Testis (tissue), 3 donors: Measurements from ENCODE around the gene GID8. TPM values are rescaled to one million over a fixed set of nuclear protein-coding genes. Genes with fewer than 3 reads are reported as not detected.

ENCODE experiments used
- DNase-seq: peaks from one replicate; pipeline ENCODE4 v3.0.0-alpha.2; 2019
- H3K27ac ChIP-seq, 2 donors: fragments of 200-600 bp; sonication (generic); one replicate each; pipeline ENCODE4 v1.5.1; 2019
- H3K27me3 ChIP-seq: fragments of 200-600 bp; sonication (generic); one replicate; pipeline ENCODE4 v1.5.1; 2019
- H3K36me3 ChIP-seq: fragments of 200-600 bp; sonication (generic); one replicate; pipeline ENCODE4 v1.5.1; 2017; ENCODE audit warnings: low read depth; ENCODE audit errors: missing control alignments
- H3K4me1 ChIP-seq: fragments of 200-600 bp; sonication (generic); one replicate; pipeline ENCODE4 v1.5.1; 2019
- H3K4me3 ChIP-seq, 2 donors: fragments of 200-600 bp; sonication (generic); one replicate each; pipeline ENCODE4 v1.5.1; 2017 to 2019
- H3K9me3 ChIP-seq: fragments of 200-600 bp; sonication (generic); one replicate; pipeline ENCODE4 v1.5.1; 2017
- CTCF ChIP-seq, 3 experiments: fragments of 450-650 bp in 2 of 3; fragments of 200-600 bp in 1 of 3; sonication (generic) in 1 of 3; IDR thresholded peaks; one replicate each; pipeline ENCODE4 v1.5.1; 2016 to 2019; ENCODE audit warnings: antibody characterized with exemption in 3 of 3, mild to moderate bottlenecking in 2 of 3, moderate library complexity in 1 of 3
- POLR2A ChIP-seq: fragments of 450-650 bp; IDR thresholded peaks from one replicate; pipeline ENCODE4 v1.6.1; 2017; ENCODE audit warnings: antibody characterized with exemption, mild to moderate bottlenecking, moderate library complexity
- WGBS, 2 donors: methylation state at CpG; one replicate each; pipeline ENCODE4 v1.1.5; 2018; 5-methylcytosine and 5-hydroxymethylcytosine counted together
- intact Hi-C: fragments of 100-400 bp; cut with DNase I; formaldehyde crosslinking; loops from one replicate; pipeline ENCODE4 v1.15.1; 2023; ENCODE audit warnings: low total_unique reads
- polyA plus RNA-seq: library from polyadenylated mRNA; stranded (reverse); fragments of 350-450 nt; fragmentation: Illumina TruSeq; extraction: RNeasy Lipid Tissue Mini Kit (QIAGEN cat#74804); gene quantifications from one replicate; pipeline ENCODE4 v1.2.3, GENCODE V29; 2014; ENCODE audit warnings: low read depth, low replicate concordance; ENCODE audit not compliant: insufficient read depth
- total RNA-seq, 2 donors: library from RNA; depleted of rRNA; stranded (reverse); fragments of >200 nt; gene quantifications; one replicate each; pipeline ENCODE4 v1.2.3, GENCODE V29; 2016

GID8 gene
- total and polyA plus RNA-seq, 3 donors from 2014 or later = 27.3 to 42.6 (median 41.9) TPM

DNA sequence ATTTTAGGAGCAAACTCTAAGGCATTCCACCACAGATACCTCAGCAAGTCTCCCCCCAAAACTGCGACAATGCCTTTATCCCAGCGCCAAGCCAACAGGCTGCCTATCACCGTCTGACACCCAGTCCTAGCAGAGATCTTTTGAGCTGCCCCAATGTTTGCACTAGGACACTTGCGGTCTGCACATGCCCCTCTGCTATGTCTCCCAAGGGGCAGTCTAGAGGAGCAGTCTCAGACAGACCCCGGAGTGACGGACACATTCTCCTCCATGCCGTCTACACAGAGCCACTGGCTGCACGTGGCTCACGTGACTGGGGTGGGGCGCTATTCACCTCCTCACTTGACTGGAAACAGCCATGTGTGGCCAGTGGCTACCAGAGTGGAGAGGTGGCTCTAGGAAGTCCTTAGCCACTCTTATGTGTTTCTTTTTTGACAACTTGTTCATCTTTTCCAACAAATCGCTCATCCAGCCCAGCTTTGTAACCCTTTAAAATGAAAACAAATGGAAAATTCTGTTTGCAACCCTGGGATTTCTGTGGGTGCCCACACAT, 27.7 kb upstream of the GID8 start:
- intact Hi-C loops = no loop called here
- H3K9me3 ChIP-seq = no peaks in the 10 kb centered on the region
- H3K4me1 ChIP-seq = peaks cover 9% of the 10 kb centered on the region
- no peaks in the 10 kb centered on the region for H3K36me3 ChIP-seq
- H3K27ac ChIP-seq = no peak overlapping the region
- 91 to 95% methylated on average over 5 to 11 of the region's 11 CpGs for WGBS, 2 donors
- no peak for TF ChIP-seq CTCF (IDR thresholded peaks at IDR 0.05)
- TF ChIP-seq POLR2A = no peak
- H3K27me3 ChIP-seq = no peaks in the 10 kb centered on the region
- no peak overlapping the region for H3K4me3 ChIP-seq
- DNase-seq = no peak

GRCh38 chr20:62910777-62911497, 27.0 kb upstream of the GID8 start:
- no peaks in the 10 kb centered on the region for H3K9me3 ChIP-seq
- no peak for DNase-seq
- no peaks in the 10 kb centered on the region for H3K36me3 ChIP-seq
- intact Hi-C loops = no loop called here
- TF ChIP-seq POLR2A = no peak
- TF ChIP-seq CTCF (IDR thresholded peaks at IDR 0.05) = no peak
- no peak overlapping the region for H3K27ac ChIP-seq
- H3K4me3 ChIP-seq = no peak overlapping the region
- no peaks in the 10 kb centered on the region for H3K27me3 ChIP-seq
- 92 to 94% methylated on average over 20 to 45 of the region's 45 CpGs for WGBS, 2 donors
- peaks cover 9% of the 10 kb centered on the region for H3K4me1 ChIP-seq

DNA sequence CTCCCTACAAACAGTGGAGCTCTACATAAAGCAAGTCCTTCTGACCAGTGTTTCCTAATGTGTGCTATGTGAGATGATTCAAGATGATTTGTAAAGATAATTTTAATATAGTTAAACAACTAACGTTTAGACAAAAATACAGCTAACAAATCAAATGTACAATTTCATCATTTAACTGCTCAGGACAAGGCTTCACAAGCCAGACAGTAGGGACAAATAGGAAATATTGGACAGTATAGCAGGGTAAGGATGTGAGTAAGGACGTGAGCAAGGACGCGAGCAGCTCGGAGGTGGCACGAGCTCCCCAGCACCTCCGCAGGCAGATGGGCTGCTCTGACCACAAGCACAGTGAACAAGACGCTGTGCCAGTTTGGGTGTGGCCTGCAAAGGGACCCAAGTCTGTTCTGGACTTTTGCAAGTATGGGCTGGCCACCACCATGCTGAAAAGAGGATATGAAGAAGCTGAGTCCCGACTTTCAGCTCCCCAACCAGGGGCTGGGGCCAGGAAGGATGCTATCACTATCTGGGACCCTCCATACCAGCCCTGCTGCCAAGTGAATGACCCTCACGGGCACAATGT, 26.2 kb upstream of the GID8 start:
- Histone ChIP-seq H3K27me3 (no peaks in the 10 kb centered on the region), H3K9me3 (no peaks in the 10 kb centered on the region), H3K4me1 (peaks cover 14% of the 10 kb centered on the region), H3K4me3 (no peak overlapping the region), H3K27ac (no peak overlapping the region), H3K36me3 (no peaks in the 10 kb centered on the region)
- 83 to 87% methylated on average over 10 of the region's 10 CpGs for WGBS, 2 donors
- no peak for DNase-seq
- no peak for TF ChIP-seq CTCF (IDR thresholded peaks at IDR 0.05)
- no peak for TF ChIP-seq POLR2A
- intact Hi-C loops = no loop called here

DNA sequence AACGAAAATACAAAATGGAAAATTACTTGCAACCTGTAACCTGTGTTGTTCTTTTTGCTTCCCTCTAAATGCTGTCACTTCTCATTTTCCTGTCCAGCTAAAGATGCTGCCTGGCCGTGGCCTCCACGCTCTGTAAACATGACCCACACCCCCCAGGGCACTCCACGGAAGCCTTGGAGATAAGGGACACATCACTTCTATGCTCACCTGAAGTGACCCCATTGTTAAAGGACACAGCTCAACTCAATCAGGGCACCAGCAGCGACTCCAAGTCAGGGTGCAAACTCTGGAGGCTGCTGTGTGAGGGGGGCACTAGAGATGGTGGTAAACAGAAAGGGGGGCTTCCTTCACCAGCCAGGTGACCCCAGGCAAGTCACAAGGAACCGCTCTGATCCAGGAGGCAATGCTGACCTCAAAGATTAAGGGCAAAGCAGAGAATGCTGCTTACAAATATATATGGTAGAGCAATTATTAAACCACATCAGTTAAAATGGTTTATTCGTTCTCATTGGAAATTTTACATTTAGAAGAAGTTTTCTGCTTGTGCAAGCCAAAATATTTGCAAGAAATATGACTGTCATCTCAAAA, 24.8 kb upstream of the GID8 start:
- Histone ChIP-seq H3K36me3 (no peaks in the 10 kb centered on the region), H3K4me1 (peaks cover 16% of the 10 kb centered on the region)
- 74 to 77% methylated on average over 7 of the region's 7 CpGs for WGBS, 2 donors

More for the DNA sequence above, 24.8 kb upstream of the GID8 start:
- no peak overlapping the region for H3K27ac ChIP-seq
- DNase-seq = no peak
- H3K27me3 ChIP-seq = no peaks in the 10 kb centered on the region
- H3K9me3 ChIP-seq = no peaks in the 10 kb centered on the region
- TF ChIP-seq POLR2A = no peak
- no peak for TF ChIP-seq CTCF (IDR thresholded peaks at IDR 0.05)
- intact Hi-C loops = no loop called here
- H3K4me3 ChIP-seq = no peak overlapping the region
